Measurements from ENCODE around the gene RFXAP. TPM values are rescaled to one million over a fixed set of nuclear protein-coding genes. Genes with fewer than 3 reads are reported as not detected.

Gene RFXAP
- polyA plus RNA-seq, 1 of the 3 experiments (the other 2 are of a cell fraction), result 4.1 TPM

- ChIA-PET CTCF (interaction anchor here (0.9 to 17.7 kb wide), 11 partner anchors 10 to 571 kb away, joined by 3 to 275 read pairs (median 3); partner anchors contain the start of gene SMAD9), POLR2A (no interaction called here)
- Histone ChIP-seq H3K27me3 (ENCODE audit: insufficient read depth) (no peaks in the 10 kb centered on the region), H3F3A (replicated peaks; ENCODE audit: insufficient read depth) (peaks cover 18% of the 10 kb centered on the region), H2AFZ (ENCODE audit: low read depth) (no peak overlapping the region), H3K4me2 (no peak overlapping the region), H3K9ac (no peak overlapping the region), H3K9me2 (no peaks in the 10 kb centered on the region), H3K4me1 (ENCODE audit: control insufficient read depth in 1 of 2, insufficient read depth in 2 of 2, low read depth in 1 of 2, low read length in 1 of 2) (peaks cover 0 to 2% of the 10 kb centered on the region in 2 experiments; a peak in 1 of 4 replicates), H3K79me2 (ENCODE audit: insufficient read depth) (no peaks in the 10 kb centered on the region), H3K4me3 (ENCODE audit: low read depth in 2 of 2, low read length in 1 of 2) (no peak overlapping the region), H3K36me3 (replicated peaks in 1 of 2; ENCODE audit: control insufficient read depth in 1 of 2, insufficient read depth in 2 of 2, low read length in 1 of 2) (peaks cover 6 to 56% of the 10 kb centered on the region in 2 experiments), H3K9me3 (no peaks in the 10 kb centered on the region), H3K27ac (ENCODE audit: low read depth in 2 of 2, low read length in 1 of 2) (no peak overlapping the region; a peak in 1 of 4 replicates), H4K20me1 (ENCODE audit: insufficient read depth) (no peaks in the 10 kb centered on the region)
- DNase-seq, result peak; percentile 17
- TF ChIP-seq PBX3 (IDR thresholded peaks at IDR 0.05) (no peak), CTCF (IDR thresholded peaks at IDR 0.05) (peak; percentile 51), RAD21 (IDR thresholded peaks at IDR 0.05; ENCODE audit: low read length) (peak; percentile 36; the same call in 1 of the 2 replicates)
- 94% methylated on average over 6 of the region's 6 CpGs for WGBS (ENCODE audit: low lambda C conversion rate)
These were observed 29.4 kb downstream of the RFXAP start for GRCh38 chr13:36848199-36848982.

DNA sequence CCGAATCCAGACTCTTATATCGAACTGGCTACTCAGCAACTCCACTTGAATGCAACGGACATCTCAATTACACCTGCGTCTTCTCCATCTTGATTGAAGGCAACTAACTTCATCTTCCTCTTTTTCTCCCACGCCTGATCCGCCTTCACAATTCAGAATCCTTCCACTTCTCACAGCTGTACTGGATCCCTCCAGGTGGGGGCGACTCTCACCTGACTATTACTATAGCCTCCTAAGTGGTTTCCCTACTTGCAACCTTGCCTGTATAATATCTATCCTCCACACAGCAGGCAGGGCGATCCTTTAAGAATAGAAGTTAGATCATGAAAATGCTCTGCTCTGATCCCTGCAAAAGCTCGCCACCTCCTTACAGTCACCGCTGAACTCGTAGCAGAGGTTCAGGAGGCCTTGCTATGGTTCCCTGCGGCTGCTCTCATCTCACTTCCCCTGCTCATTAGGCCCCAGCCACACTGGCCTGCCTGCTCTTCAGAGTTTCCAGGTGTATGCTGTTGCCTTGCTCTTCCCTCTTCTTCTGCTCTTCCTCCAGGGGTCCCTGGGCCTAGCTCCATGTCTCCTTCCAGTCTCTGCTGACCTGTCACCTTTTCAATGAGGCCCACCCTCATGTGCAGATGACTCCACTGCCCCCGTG is 31.9 kb downstream of the RFXAP start:
- ChIA-PET CTCF (interaction anchor here (0.7 to 17.7 kb wide), 8 partner anchors 9 to 576 kb away, joined by 3 to 275 read pairs (median 4); partner anchors contain the start of gene ALG5), POLR2A (interaction anchor here (0.6 kb wide), 1 partner anchor 132 kb away, joined by 3 read pairs; no protein-coding TSS in a partner anchor)
- Histone ChIP-seq H3K4me2 (no peak overlapping the region), H3K27ac (ENCODE audit: low read depth in 2 of 2, low read length in 1 of 2) (no peak overlapping the region), H4K20me1 (ENCODE audit: insufficient read depth) (no peaks in the 10 kb centered on the region), H3K9ac (no peak overlapping the region), H3K36me3 (replicated peaks in 1 of 2; ENCODE audit: control insufficient read depth in 1 of 2, insufficient read depth in 2 of 2, low read length in 1 of 2) (peaks cover 6 to 55% of the 10 kb centered on the region in 2 experiments), H3F3A (replicated peaks; ENCODE audit: insufficient read depth) (peaks cover 18% of the 10 kb centered on the region), H3K9me2 (no peaks in the 10 kb centered on the region), H3K9me3 (no peaks in the 10 kb centered on the region), H3K27me3 (ENCODE audit: insufficient read depth) (no peaks in the 10 kb centered on the region), H3K4me1 (ENCODE audit: control insufficient read depth in 1 of 2, insufficient read depth in 2 of 2, low read depth in 1 of 2, low read length in 1 of 2) (peaks cover 0 to 2% of the 10 kb centered on the region in 2 experiments; a peak in 1 of 4 replicates), H2AFZ (ENCODE audit: low read depth) (no peak overlapping the region), H3K79me2 (ENCODE audit: insufficient read depth) (peaks cover 2% of the 10 kb centered on the region; the same call in 1 of the 2 replicates), H3K4me3 (ENCODE audit: low read depth in 2 of 2, low read length in 1 of 2) (no peak overlapping the region)
- peak; percentile 56 for TF ChIP-seq RAD21 (IDR thresholded peaks at IDR 0.05; ENCODE audit: low read length)
- no peak for TF ChIP-seq MXI1 (IDR thresholded peaks at IDR 0.05; ENCODE audit: low read depth, low read length)
- TF ChIP-seq CTCF (IDR thresholded peaks at IDR 0.05), result peak; percentile 51
- WGBS (ENCODE audit: low lambda C conversion rate), result 91% methylated on average over 13 of the region's 13 CpGs
- DNase-seq, result peak; percentile 24
